ENCODE results near the gene PLEKHA4. TPM values are rescaled to one million over a fixed set of nuclear protein-coding genes. Genes with fewer than 3 reads are reported as not detected.

PLEKHA4 gene
- total RNA-seq, 1 donor from 2014 or later, result 40.0 TPM

DNA sequence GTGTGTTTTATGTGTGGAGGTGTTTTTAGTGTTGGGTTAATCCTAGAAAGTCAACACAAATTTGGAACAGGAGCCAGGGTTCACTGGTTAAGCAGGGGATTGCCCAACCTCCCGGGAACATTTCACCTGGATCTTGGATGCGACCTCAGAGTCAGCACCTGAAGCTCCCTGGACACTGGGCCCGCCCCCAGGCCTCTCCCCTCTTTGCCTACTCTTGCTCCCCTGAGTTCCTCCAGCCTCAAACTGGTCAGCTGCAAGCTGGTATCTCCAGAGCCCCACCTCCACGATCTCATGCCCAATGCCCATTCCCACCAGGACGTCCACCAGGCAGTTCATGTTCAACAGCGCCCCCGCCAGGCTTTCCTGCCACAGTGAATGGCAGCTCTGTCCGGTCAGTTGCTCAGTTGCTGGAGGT lies 41.8 kb downstream of the PLEKHA4 start:
- Mint-ChIP-seq H3K27ac (ENCODE audit: unreplicated experiment) (no peak overlapping the region), H3K36me3 (ENCODE audit: unreplicated experiment) (peaks cover 7% of the 10 kb centered on the region), H3K4me3 (ENCODE audit: unreplicated experiment) (no peak overlapping the region), H3K4me1 (ENCODE audit: unreplicated experiment) (no peaks in the 10 kb centered on the region), H3K27me3 (ENCODE audit: unreplicated experiment) (no peaks in the 10 kb centered on the region), H3K9me3 (ENCODE audit: unreplicated experiment) (no peaks in the 10 kb centered on the region)
- TF ChIP-seq, protein P1, sequence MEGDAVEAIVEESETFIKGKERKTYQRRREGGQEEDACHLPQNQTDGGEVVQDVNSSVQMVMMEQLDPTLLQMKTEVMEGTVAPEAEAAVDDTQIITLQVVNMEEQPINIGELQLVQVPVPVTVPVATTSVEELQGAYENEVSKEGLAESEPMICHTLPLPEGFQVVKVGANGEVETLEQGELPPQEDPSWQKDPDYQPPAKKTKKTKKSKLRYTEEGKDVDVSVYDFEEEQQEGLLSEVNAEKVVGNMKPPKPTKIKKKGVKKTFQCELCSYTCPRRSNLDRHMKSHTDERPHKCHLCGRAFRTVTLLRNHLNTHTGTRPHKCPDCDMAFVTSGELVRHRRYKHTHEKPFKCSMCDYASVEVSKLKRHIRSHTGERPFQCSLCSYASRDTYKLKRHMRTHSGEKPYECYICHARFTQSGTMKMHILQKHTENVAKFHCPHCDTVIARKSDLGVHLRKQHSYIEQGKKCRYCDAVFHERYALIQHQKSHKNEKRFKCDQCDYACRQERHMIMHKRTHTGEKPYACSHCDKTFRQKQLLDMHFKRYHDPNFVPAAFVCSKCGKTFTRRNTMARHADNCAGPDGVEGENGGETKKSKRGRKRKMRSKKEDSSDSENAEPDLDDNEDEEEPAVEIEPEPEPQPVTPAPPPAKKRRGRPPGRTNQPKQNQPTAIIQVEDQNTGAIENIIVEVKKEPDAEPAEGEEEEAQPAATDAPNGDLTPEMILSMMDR (IDR thresholded peaks at IDR 0.05), result no peak
- no peak for DNase-seq (ENCODE audit: extremely low spot score, unreplicated experiment)

DNA sequence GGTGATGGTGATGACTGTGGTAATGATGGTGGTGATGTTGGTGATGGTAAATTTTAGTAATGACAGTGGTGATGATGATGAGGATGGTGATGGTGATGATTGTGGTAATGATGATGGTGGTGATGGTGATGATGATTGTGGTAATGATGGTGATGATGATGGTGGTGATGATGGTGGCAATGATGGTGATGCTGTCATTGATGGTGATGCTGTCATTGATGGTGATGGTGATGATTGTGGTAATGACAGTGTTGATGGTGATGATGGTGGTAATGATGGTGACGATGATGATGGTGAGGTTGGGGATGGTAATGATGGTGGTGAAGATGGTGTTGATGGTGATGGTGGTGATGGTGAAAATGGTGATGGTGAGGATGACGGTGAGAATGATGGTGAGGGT lies 45.9 kb downstream of the PLEKHA4 start:
- peaks cover 11% of the 10 kb centered on the region for H3K4me1 Mint-ChIP-seq (ENCODE audit: unreplicated experiment)

DNA sequence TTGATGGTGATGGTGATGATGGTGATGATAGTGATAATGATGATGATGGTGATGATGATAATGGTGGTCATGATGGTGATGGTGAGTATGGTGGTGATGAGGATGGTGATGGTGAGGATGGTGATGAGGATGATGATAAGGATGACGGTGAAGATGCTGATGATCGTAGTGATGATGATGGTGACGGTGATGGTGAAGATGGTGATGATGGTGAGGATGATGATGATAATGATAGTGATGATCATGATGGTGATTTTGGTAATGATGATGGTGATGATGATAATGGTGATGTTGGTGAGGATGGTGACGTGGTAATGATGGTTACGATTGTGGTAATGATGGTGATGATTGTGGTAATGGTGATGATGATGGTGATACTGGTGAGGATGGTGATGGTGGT lies 46.8 kb downstream of the PLEKHA4 start:
- TF ChIP-seq, protein P1 (IDR thresholded peaks at IDR 0.05), result no peak
- Mint-ChIP-seq H3K36me3 (ENCODE audit: unreplicated experiment) (peaks cover 2% of the 10 kb centered on the region), H3K27me3 (ENCODE audit: unreplicated experiment) (no peaks in the 10 kb centered on the region), H3K4me1 (ENCODE audit: unreplicated experiment) (peaks cover 11% of the 10 kb centered on the region), H3K4me3 (ENCODE audit: unreplicated experiment) (no peak overlapping the region), H3K27ac (ENCODE audit: unreplicated experiment) (no peak overlapping the region), H3K9me3 (ENCODE audit: unreplicated experiment) (no peaks in the 10 kb centered on the region)
- DNase-seq (ENCODE audit: extremely low spot score, unreplicated experiment), result no peak

More for the DNA sequence above, 45.9 kb downstream of the PLEKHA4 start:
- Mint-ChIP-seq H3K36me3 (ENCODE audit: unreplicated experiment) (peaks cover 2% of the 10 kb centered on the region), H3K4me3 (ENCODE audit: unreplicated experiment) (no peak overlapping the region), H3K27ac (ENCODE audit: unreplicated experiment) (no peak overlapping the region), H3K27me3 (ENCODE audit: unreplicated experiment) (no peaks in the 10 kb centered on the region), H3K9me3 (ENCODE audit: unreplicated experiment) (no peaks in the 10 kb centered on the region)
- TF ChIP-seq, protein P1 (IDR thresholded peaks at IDR 0.05), result no peak
- no peak for DNase-seq (ENCODE audit: extremely low spot score, unreplicated experiment)

DNA sequence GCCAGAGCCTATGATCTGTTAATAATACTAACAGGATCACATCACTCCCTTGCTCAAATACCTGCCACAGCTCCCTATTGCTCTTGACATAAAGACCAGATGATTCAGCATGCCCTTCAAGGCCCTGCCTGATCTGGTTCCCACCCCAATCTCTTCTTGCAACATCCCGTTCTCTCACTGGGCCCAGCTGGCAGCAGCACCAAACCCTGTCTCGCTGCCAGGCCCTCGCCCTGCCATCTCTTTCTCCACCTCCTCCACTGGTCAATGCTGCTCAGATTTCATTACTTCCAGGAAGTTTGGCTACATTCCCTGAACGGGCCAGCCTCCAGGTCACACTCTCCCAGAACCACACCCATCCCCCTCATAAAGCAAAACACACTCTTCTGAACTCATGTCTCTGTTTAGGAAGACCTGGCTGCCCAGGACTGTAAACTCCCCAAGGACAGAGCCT lies 49.0 kb downstream of the PLEKHA4 start:
- TF ChIP-seq, protein P1 (IDR thresholded peaks at IDR 0.05), result no peak
- peaks cover 16% of the 10 kb centered on the region for H3K4me1 Mint-ChIP-seq (ENCODE audit: unreplicated experiment)
- H3K27ac Mint-ChIP-seq (ENCODE audit: unreplicated experiment), result peak overlapping the region; percentile 65
- H3K9me3 Mint-ChIP-seq (ENCODE audit: unreplicated experiment), result no peaks in the 10 kb centered on the region
- H3K27me3 Mint-ChIP-seq (ENCODE audit: unreplicated experiment), result no peaks in the 10 kb centered on the region
- peaks cover 2% of the 10 kb centered on the region for H3K36me3 Mint-ChIP-seq (ENCODE audit: unreplicated experiment)
- peak overlapping the region; percentile 10 for H3K4me3 Mint-ChIP-seq (ENCODE audit: unreplicated experiment)
- no peak for DNase-seq (ENCODE audit: extremely low spot score, unreplicated experiment)

DNA sequence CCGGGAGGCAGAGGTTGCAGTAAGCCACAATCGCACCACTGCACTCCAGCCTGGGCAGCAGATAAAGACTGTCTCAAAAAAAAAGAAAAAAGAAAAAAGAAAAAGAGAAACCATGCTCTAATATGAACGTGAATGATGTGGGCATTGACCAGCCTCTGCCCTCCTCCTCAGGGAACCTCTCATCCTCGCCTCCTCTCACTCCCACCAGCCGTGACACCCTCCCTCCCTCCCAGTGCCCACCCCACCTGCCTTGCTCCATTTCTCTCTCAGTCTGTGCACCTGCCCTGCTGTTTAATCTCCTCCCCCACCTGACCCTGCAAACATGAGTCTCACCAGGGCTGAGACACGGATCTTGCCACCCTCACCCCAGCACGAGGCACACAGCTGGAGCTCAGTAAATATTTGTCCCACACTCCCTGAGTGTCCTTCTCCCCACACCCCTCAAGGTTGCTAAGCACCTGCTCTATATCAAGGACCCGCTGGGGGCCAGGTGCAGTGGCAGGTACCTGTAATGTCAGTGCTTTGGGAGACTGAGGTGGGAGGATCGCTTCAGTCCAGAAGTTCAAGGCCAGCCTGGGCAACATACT lies 50.1 kb downstream of the PLEKHA4 start:
- no peaks in the 10 kb centered on the region for H3K9me3 Mint-ChIP-seq (ENCODE audit: unreplicated experiment)

More for the DNA sequence above, 50.1 kb downstream of the PLEKHA4 start:
- Mint-ChIP-seq H3K4me3 (ENCODE audit: unreplicated experiment) (no peak overlapping the region), H3K4me1 (ENCODE audit: unreplicated experiment) (peaks cover 16% of the 10 kb centered on the region), H3K27ac (ENCODE audit: unreplicated experiment) (peak overlapping the region; percentile 2), H3K36me3 (ENCODE audit: unreplicated experiment) (peaks cover 2% of the 10 kb centered on the region), H3K27me3 (ENCODE audit: unreplicated experiment) (no peaks in the 10 kb centered on the region)
- TF ChIP-seq, protein P1 (IDR thresholded peaks at IDR 0.05), result no peak
- DNase-seq (ENCODE audit: extremely low spot score, unreplicated experiment), result no peak
